ENCODE data around the gene VSIG10. TPM values are rescaled to one million over a fixed set of nuclear protein-coding genes. Genes with fewer than 3 reads are reported as not detected.

The VSIG10 gene
- total and polyA plus RNA-seq, 2 of the 13 experiments (the other 11 are each of a cell fraction or from before 2014, with no cell fraction given), result 25.6 to 42.5 TPM

GRCh38 chr12:118103201-118103600 is 610 bp downstream of the VSIG10 start (continued):
- TF ChIP-seq GMEB1 (CRISPR knock-in tag; IDR thresholded peaks at IDR 0.05; ENCODE audit: borderline replicate concordance) (no peak), NRL (CRISPR knock-in tag; IDR thresholded peaks at IDR 0.05; ENCODE audit: borderline replicate concordance) (0 out of 2 replicates have a peak, but pooled peaks have one; percentile 12), ZNF569 (CRISPR knock-in tag; IDR thresholded peaks at IDR 0.05; ENCODE audit: borderline replicate concordance) (no peak), NONO (IDR thresholded peaks at IDR 0.05) (no peak), NONO (CRISPR knock-in tag; conservative IDR thresholded peaks at IDR 0.05) (0 out of 2 replicates have a peak, but pooled peaks have one; percentile 13), SIN3B (IDR thresholded peaks at IDR 0.05; ENCODE audit: low read length) (no peak), NCOA1 (CRISPR knock-in tag; IDR thresholded peaks at IDR 0.05) (no peak; the same call in 1 of the 2 replicates), ZNF879 (CRISPR knock-in tag; IDR thresholded peaks at IDR 0.05) (no peak), ZNF724P (CRISPR knock-in tag; IDR thresholded peaks at IDR 0.05; ENCODE audit: borderline replicate concordance) (0 out of 2 replicates have a peak, but pooled peaks have one; percentile 6), KDM2A (CRISPR knock-in tag; IDR thresholded peaks at IDR 0.05; ENCODE audit: borderline replicate concordance, low read depth) (no peak), ZNF44 (CRISPR knock-in tag; IDR thresholded peaks at IDR 0.05) (no peak), ZNF3 (CRISPR knock-in tag; IDR thresholded peaks at IDR 0.05) (no peak), KMT2A (CRISPR knock-in tag; IDR thresholded peaks at IDR 0.05) (no peak), RBM39 (IDR thresholded peaks at IDR 0.05; ENCODE audit: low read depth, low read length, poor library complexity, severe bottlenecking) (peak; percentile 20), ZNF605 (CRISPR knock-in tag; IDR thresholded peaks at IDR 0.05) (peak; percentile 16; the same call in 1 of the 2 replicates), HMGA1 (CRISPR knock-in tag; conservative IDR thresholded peaks at IDR 0.05) (no peak), NFKBIZ (CRISPR knock-in tag; IDR thresholded peaks at IDR 0.05) (no peak), SAFB2 (CRISPR knock-in tag; IDR thresholded peaks at IDR 0.05; ENCODE audit: borderline replicate concordance, low read depth) (no peak)
- TF ChIP-seq, protein P1, sequence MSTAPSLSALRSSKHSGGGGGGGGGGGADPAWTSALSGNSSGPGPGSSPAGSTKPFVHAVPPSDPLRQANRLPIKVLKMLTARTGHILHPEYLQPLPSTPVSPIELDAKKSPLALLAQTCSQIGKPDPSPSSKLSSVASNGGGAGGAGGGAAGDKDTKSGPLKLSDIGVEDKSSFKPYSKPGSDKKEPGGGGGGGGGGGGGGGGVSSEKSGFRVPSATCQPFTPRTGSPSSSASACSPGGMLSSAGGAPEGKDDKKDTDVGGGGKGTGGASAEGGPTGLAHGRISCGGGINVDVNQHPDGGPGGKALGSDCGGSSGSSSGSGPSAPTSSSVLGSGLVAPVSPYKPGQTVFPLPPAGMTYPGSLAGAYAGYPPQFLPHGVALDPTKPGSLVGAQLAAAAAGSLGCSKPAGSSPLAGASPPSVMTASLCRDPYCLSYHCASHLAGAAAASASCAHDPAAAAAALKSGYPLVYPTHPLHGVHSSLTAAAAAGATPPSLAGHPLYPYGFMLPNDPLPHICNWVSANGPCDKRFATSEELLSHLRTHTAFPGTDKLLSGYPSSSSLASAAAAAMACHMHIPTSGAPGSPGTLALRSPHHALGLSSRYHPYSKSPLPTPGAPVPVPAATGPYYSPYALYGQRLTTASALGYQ (CRISPR knock-in tag; IDR thresholded peaks at IDR 0.05), result peak; percentile 17; the same call in 1 of the 2 replicates
- TF ChIP-seq, protein P2, sequence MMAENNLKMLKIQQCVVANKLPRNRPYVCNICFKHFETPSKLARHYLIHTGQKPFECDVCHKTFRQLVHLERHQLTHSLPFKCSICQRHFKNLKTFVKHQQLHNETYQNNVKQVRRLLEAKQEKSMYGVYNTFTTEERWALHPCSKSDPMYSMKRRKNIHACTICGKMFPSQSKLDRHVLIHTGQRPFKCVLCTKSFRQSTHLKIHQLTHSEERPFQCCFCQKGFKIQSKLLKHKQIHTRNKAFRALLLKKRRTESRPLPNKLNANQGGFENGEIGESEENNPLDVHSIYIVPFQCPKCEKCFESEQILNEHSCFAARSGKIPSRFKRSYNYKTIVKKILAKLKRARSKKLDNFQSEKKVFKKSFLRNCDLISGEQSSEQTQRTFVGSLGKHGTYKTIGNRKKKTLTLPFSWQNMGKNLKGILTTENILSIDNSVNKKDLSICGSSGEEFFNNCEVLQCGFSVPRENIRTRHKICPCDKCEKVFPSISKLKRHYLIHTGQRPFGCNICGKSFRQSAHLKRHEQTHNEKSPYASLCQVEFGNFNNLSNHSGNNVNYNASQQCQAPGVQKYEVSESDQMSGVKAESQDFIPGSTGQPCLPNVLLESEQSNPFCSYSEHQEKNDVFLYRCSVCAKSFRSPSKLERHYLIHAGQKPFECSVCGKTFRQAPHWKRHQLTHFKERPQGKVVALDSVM (CRISPR knock-in tag; IDR thresholded peaks at IDR 0.05), result 0 out of 2 replicates have a peak, but pooled peaks have one; percentile 5
